ENCODE results near the gene PPOX. TPM values are rescaled to one million over a fixed set of nuclear protein-coding genes. Genes with fewer than 3 reads are reported as not detected.

PPOX gene
- total RNA-seq, 1 experiment from 2014 or later: 25.4 TPM

- H3K4me1 Mint-ChIP-seq (ENCODE audit: low read depth, unreplicated experiment): peaks cover 13% of the 10 kb centered on the region
- no peaks in the 10 kb centered on the region for H3K27me3 ChIP-seq (replicated peaks; ENCODE audit: control insufficient read depth, insufficient read depth, low read length)
- POLR2A ChIA-PET: no interaction called here
- H3K4me3 ChIP-seq (ENCODE audit: low read depth, low read length): no peak overlapping the region
- peaks cover 5% of the 10 kb centered on the region for H3K36me3 ChIP-seq (ENCODE audit: control insufficient read depth, insufficient read depth, low read length)
- intact Hi-C loops (cut with micrococcal nuclease; ENCODE audit: unreplicated experiment): no loop called here
- H3K36me3 Mint-ChIP-seq (ENCODE audit: insufficient read depth, unreplicated experiment): peaks cover 77% of the 10 kb centered on the region
- H3K4me3 Mint-ChIP-seq (ENCODE audit: unreplicated experiment): no peak overlapping the region
- DNase-seq: no peak
- H3K4me1 ChIP-seq: peaks cover 17% of the 10 kb centered on the region
- H3K9me3 ChIP-seq: no peaks in the 10 kb centered on the region
- no peaks in the 10 kb centered on the region for H3K9me3 Mint-ChIP-seq (ENCODE audit: unreplicated experiment)
- no peak for TF ChIP-seq CTCF (IDR thresholded peaks at IDR 0.05; ENCODE audit: insufficient read depth in 1 of 2, low read depth in 1 of 2, low read length in 1 of 2, severe bottlenecking in 1 of 2, unreplicated experiment in 1 of 2)
- no peaks in the 10 kb centered on the region for H3K27me3 Mint-ChIP-seq (ENCODE audit: insufficient read depth, unreplicated experiment)
- CTCF ChIA-PET: no interaction called here
- BruUV-seq (replicated peaks): no TSS peak
- no peak overlapping the region for H3K27ac Mint-ChIP-seq (ENCODE audit: unreplicated experiment)
Measured at GRCh38 chr1:161122967-161123366, 43.3 kb upstream of the PPOX start.

- CTCF ChIA-PET: no interaction called here
- H3K4me3 ChIP-seq (ENCODE audit: low read depth, low read length): no peak overlapping the region
- Mint-ChIP-seq H3K27me3 (ENCODE audit: insufficient read depth, unreplicated experiment) (no peaks in the 10 kb centered on the region), H3K27ac (ENCODE audit: unreplicated experiment) (no peak overlapping the region), H3K9me3 (ENCODE audit: unreplicated experiment) (no peaks in the 10 kb centered on the region), H3K4me3 (ENCODE audit: unreplicated experiment) (no peak overlapping the region), H3K4me1 (ENCODE audit: low read depth, unreplicated experiment) (no peaks in the 10 kb centered on the region), H3K36me3 (ENCODE audit: insufficient read depth, unreplicated experiment) (peaks cover 49% of the 10 kb centered on the region)
- BruUV-seq (replicated peaks): no TSS peak
- no peaks in the 10 kb centered on the region for H3K27me3 ChIP-seq (replicated peaks; ENCODE audit: control insufficient read depth, insufficient read depth, low read length)
- H3K9me3 ChIP-seq: no peaks in the 10 kb centered on the region
- intact Hi-C loops (cut with micrococcal nuclease; ENCODE audit: unreplicated experiment): no loop called here
- no peak for DNase-seq
- H3K4me1 ChIP-seq: no peaks in the 10 kb centered on the region
- no peak for TF ChIP-seq CTCF (IDR thresholded peaks at IDR 0.05; ENCODE audit: insufficient read depth in 1 of 2, low read depth in 1 of 2, low read length in 1 of 2, severe bottlenecking in 1 of 2, unreplicated experiment in 1 of 2)
- POLR2A ChIA-PET: no interaction called here
- H3K36me3 ChIP-seq (ENCODE audit: control insufficient read depth, insufficient read depth, low read length): peaks cover 3% of the 10 kb centered on the region; the same call in 1 of the 2 replicates
Measured at GRCh38 chr1:161127649-161128048, 38.6 kb upstream of the PPOX start.

- peaks cover 1% of the 10 kb centered on the region; the same call in 1 of the 2 replicates for H3K36me3 ChIP-seq (ENCODE audit: control insufficient read depth, insufficient read depth, low read length)
- H3K4me3 Mint-ChIP-seq (ENCODE audit: unreplicated experiment): no peak overlapping the region
- DNase-seq: no peak
- no peaks in the 10 kb centered on the region for H3K9me3 ChIP-seq
- ChIA-PET CTCF (no interaction called here), POLR2A (no interaction called here)
- no peaks in the 10 kb centered on the region for H3K9me3 Mint-ChIP-seq (ENCODE audit: unreplicated experiment)
- H3K36me3 Mint-ChIP-seq (ENCODE audit: insufficient read depth, unreplicated experiment): peaks cover 38% of the 10 kb centered on the region
- H3K27me3 Mint-ChIP-seq (ENCODE audit: insufficient read depth, unreplicated experiment): no peaks in the 10 kb centered on the region
- no peaks in the 10 kb centered on the region for H3K27me3 ChIP-seq (replicated peaks; ENCODE audit: control insufficient read depth, insufficient read depth, low read length)
- no peaks in the 10 kb centered on the region for H3K4me1 ChIP-seq
- no peak overlapping the region for H3K4me3 ChIP-seq (ENCODE audit: low read depth, low read length)
- H3K27ac Mint-ChIP-seq (ENCODE audit: unreplicated experiment): no peak overlapping the region
- H3K4me1 Mint-ChIP-seq (ENCODE audit: low read depth, unreplicated experiment): no peaks in the 10 kb centered on the region
- no TSS peak for BruUV-seq (replicated peaks)
- no peak for TF ChIP-seq CTCF (IDR thresholded peaks at IDR 0.05; ENCODE audit: insufficient read depth in 1 of 2, low read depth in 1 of 2, low read length in 1 of 2, severe bottlenecking in 1 of 2, unreplicated experiment in 1 of 2)
- intact Hi-C loops (cut with micrococcal nuclease; ENCODE audit: unreplicated experiment): no loop called here
Measured at GRCh38 chr1:161128591-161129420, 37.4 kb upstream of the PPOX start.
